Measurements from ENCODE around the gene PPP1R16B.
"Not testable (repeated sequence)": the region's sequence is repeated elsewhere in the genome, so short reads cannot be mapped to it uniquely, and the experiment has no call there.

Gene PPP1R16B

GRCh38 chr20:38776363-38776762, 29.1 kb upstream of the PPP1R16B start:
- no peak for DNase-seq
- CTCF ChIA-PET, result no interaction called here
- Mint-ChIP-seq H3K9me3 (peaks cover 7% of the 10 kb centered on the region), H3K36me3 (peaks cover 33% of the 10 kb centered on the region), H3K4me1 (peaks cover 9% of the 10 kb centered on the region), H3K4me3 (no peak overlapping the region), H3K27me3 (no peaks in the 10 kb centered on the region), H3K27ac (no peak overlapping the region)

GRCh38 chr20:38779247-38780097, 26.0 kb upstream of the PPP1R16B start:
- peaks cover 9% of the 10 kb centered on the region for H3K36me3 Mint-ChIP-seq
- H3K4me1 Mint-ChIP-seq, result peaks cover 9% of the 10 kb centered on the region
- CTCF ChIA-PET, result interaction anchor here (0.7 kb wide), 1 partner anchor 26 kb away, joined by 4 read pairs; the partner anchor contains the start of gene PPP1R16B
- no peaks in the 10 kb centered on the region for H3K27me3 Mint-ChIP-seq
- H3K27ac Mint-ChIP-seq, result no peak overlapping the region
- no peak overlapping the region for H3K4me3 Mint-ChIP-seq
- no peaks in the 10 kb centered on the region for H3K9me3 Mint-ChIP-seq
- no peak for DNase-seq

- H3K36me3 Mint-ChIP-seq, result no peaks in the 10 kb centered on the region
- CTCF ChIA-PET, result no interaction called here
- H3K27ac Mint-ChIP-seq, result no peak overlapping the region
- no peaks in the 10 kb centered on the region for H3K9me3 Mint-ChIP-seq
- H3K4me1 Mint-ChIP-seq, result peaks cover 8% of the 10 kb centered on the region
- no peak overlapping the region for H3K4me3 Mint-ChIP-seq
- no peaks in the 10 kb centered on the region for H3K27me3 Mint-ChIP-seq
- no peak for DNase-seq
These were observed 23.2 kb upstream of the PPP1R16B start for GRCh38 chr20:38782275-38782674.

GRCh38 chr20:38787870-38788269, 17.6 kb upstream of the PPP1R16B start:
- H3K4me3 Mint-ChIP-seq, result no peak overlapping the region
- H3K9me3 Mint-ChIP-seq, result no peaks in the 10 kb centered on the region
- CTCF ChIA-PET, result interaction anchor here (1.4 kb wide), 1 partner anchor 107 kb away, joined by 3 read pairs; no protein-coding TSS in a partner anchor
- peaks cover 3% of the 10 kb centered on the region for H3K36me3 Mint-ChIP-seq
- DNase-seq, result no peak
- no peaks in the 10 kb centered on the region for H3K27me3 Mint-ChIP-seq
- H3K27ac Mint-ChIP-seq, result no peak overlapping the region
- H3K4me1 Mint-ChIP-seq, result peaks cover 5% of the 10 kb centered on the region

DNA sequence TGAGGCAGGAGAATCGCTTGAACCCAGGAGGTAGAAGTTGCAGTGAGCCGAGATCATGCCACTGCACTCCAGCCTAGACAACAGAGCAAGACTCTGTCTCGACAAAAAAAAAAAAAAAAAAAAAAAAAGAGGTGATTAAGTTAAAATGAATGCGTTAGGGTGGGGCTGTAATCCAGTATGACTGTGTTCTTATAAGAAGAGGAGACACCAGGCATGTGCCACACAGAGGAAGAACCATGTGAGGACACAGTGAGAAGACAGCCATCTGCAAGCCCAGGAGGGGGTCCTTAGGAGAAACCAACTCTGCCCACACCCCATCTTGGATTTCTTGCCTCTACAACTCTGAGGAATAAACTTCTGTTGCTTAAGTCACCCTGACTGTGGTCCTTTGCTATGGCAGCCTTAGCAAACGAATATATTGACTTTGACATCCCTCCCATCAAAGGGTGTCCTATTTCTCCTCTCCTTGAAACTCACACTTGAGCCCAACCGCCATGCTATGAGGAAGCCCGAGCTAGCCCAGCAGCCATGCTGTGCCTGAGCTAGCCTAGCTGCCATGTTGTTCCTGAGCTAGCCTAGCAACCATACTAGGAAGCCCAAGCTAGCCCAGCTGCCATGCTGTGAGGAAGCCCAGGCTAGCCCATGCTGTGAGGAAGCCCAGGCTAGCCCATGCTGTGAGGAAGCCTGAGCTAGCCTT, 15.8 kb upstream of the PPP1R16B start:
- no peak overlapping the region for H3K27ac Mint-ChIP-seq
- no peak overlapping the region for H3K4me3 Mint-ChIP-seq
- no peaks in the 10 kb centered on the region for H3K9me3 Mint-ChIP-seq
- peaks cover 11% of the 10 kb centered on the region for H3K4me1 Mint-ChIP-seq
- H3K36me3 Mint-ChIP-seq, result peaks cover 3% of the 10 kb centered on the region
- CTCF ChIA-PET, result interaction anchor here (0.8 to 1.7 kb wide), 6 partner anchors 9 to 57 kb away, joined by 3 to 5 read pairs (median 4); no protein-coding TSS in a partner anchor
- H3K27me3 Mint-ChIP-seq, result no peaks in the 10 kb centered on the region
- DNase-seq, result no peak

- Mint-ChIP-seq H3K36me3 (peaks cover 3% of the 10 kb centered on the region), H3K27ac (no peak overlapping the region), H3K4me1 (peaks cover 13% of the 10 kb centered on the region), H3K4me3 (no peak overlapping the region), H3K9me3 (no peaks in the 10 kb centered on the region), H3K27me3 (peaks cover under 1% of the 10 kb centered on the region)
- DNase-seq, result no peak
- CTCF ChIA-PET, result interaction anchor here (0.8 to 1.7 kb wide), 8 partner anchors 8 to 143 kb away, joined by 3 to 5 read pairs (median 3); partner anchors contain the start of gene PPP1R16B
These were observed 15.1 kb upstream of the PPP1R16B start for GRCh38 chr20:38790200-38791053.

GRCh38 chr20:38791291-38791690, 14.2 kb upstream of the PPP1R16B start:
- Mint-ChIP-seq H3K4me1 (peaks cover 13% of the 10 kb centered on the region), H3K9me3 (no peaks in the 10 kb centered on the region), H3K27ac (no peak overlapping the region), H3K4me3 (no peak overlapping the region), H3K27me3 (peaks cover 4% of the 10 kb centered on the region), H3K36me3 (peaks cover 3% of the 10 kb centered on the region)
- no peak for DNase-seq
- CTCF ChIA-PET, result interaction anchor here (0.9 to 1.7 kb wide), 5 partner anchors 11 to 143 kb away, joined by 3 to 5 read pairs (median 3); partner anchors contain the start of gene PPP1R16B

GRCh38 chr20:38791940-38792339, 13.6 kb upstream of the PPP1R16B start:
- CTCF ChIA-PET, result interaction anchor here (1.4 kb wide), 2 partner anchors 14 to 22 kb away, joined by 3 read pairs; partner anchors contain the start of gene PPP1R16B
- no peak for DNase-seq
- Mint-ChIP-seq H3K9me3 (peaks cover under 1% of the 10 kb centered on the region), H3K4me1 (peaks cover 13% of the 10 kb centered on the region), H3K4me3 (no peak overlapping the region), H3K27me3 (peaks cover 4% of the 10 kb centered on the region), H3K27ac (no peak overlapping the region), H3K36me3 (peaks cover 3% of the 10 kb centered on the region)

DNA sequence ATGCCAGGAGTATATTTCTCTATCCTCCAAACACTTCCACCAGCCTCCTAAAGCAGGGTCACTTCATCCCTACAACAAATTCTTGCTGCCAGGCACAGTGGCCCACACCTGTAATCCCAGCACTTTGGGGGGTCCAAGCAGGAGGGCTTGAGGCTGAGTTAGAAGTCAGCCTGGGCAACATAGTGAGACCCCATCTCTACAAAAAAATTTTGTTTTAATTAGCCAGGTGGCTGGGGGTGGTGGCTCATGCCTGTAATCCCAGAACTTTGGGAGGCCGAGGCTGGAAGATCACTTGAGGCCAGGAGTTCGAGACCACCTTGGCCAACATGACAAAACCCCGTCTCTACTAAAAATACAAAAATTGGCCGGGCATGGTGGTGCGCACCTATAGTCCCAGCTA, 11.4 kb upstream of the PPP1R16B start:
- H3K27ac Mint-ChIP-seq, H3K27me3 Mint-ChIP-seq, DNase-seq, H3K4me3 Mint-ChIP-seq, CTCF ChIA-PET: not testable (repeated sequence)
- Mint-ChIP-seq H3K4me1 (peaks cover 26% of the 10 kb centered on the region), H3K36me3 (peaks cover 13% of the 10 kb centered on the region), H3K9me3 (peaks cover 12% of the 10 kb centered on the region)

- CTCF ChIA-PET, result interaction anchor here (1.1 kb wide), 1 partner anchor 8 kb away, joined by 4 read pairs; no protein-coding TSS in a partner anchor
- Mint-ChIP-seq H3K27ac (no peak overlapping the region), H3K4me3 (no peak overlapping the region), H3K4me1 (peaks cover 50% of the 10 kb centered on the region), H3K9me3 (peaks cover 16% of the 10 kb centered on the region), H3K27me3 (peaks cover 8% of the 10 kb centered on the region), H3K36me3 (peaks cover 16% of the 10 kb centered on the region)
- DNase-seq, result no peak
These were observed 7.2 kb upstream of the PPP1R16B start for GRCh38 chr20:38798266-38798665.

- Mint-ChIP-seq H3K9me3 (peaks cover 16% of the 10 kb centered on the region), H3K4me3 (no peak overlapping the region), H3K27ac (peak overlapping the region; percentile 82), H3K27me3 (peaks cover 8% of the 10 kb centered on the region), H3K4me1 (peaks cover 54% of the 10 kb centered on the region), H3K36me3 (peaks cover 19% of the 10 kb centered on the region)
- CTCF ChIA-PET, result interaction anchor here (0.9 to 1.5 kb wide), 3 partner anchors 9 to 93 kb away, joined by 3 to 4 read pairs (median 4); no protein-coding TSS in a partner anchor
- no peak for DNase-seq
These were observed 6.3 kb upstream of the PPP1R16B start for GRCh38 chr20:38799203-38799602.

DNA sequence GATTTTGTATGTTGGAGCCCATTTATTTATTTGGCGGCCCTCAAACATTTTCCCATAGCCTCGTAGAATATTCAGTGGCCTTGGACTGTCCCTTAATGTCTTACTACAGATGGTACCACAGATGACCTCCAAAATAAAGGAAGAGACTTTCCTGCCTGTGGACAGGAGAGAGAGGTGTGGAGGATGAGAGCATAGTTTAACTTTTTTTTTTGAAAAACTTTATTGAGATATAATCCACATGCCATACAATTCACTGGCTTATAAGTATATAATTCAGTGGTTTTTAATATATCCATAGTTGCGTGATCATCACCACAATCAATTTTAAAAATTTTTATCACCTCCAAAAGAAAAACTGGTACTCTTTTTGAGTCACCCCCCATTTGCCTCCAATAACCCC, 4.6 kb upstream of the PPP1R16B start:
- H3K4me3 Mint-ChIP-seq, result no peak overlapping the region
- H3K4me1 Mint-ChIP-seq, result peaks cover 61% of the 10 kb centered on the region
- peaks cover 16% of the 10 kb centered on the region for H3K9me3 Mint-ChIP-seq
- peaks cover 21% of the 10 kb centered on the region for H3K36me3 Mint-ChIP-seq
- CTCF ChIA-PET, result no interaction called here
- H3K27me3 Mint-ChIP-seq, result peaks cover 8% of the 10 kb centered on the region
- no peak for DNase-seq
- peak overlapping the region; percentile 65 for H3K27ac Mint-ChIP-seq

- DNase-seq, result no peak
- Mint-ChIP-seq H3K36me3 (peaks cover 32% of the 10 kb centered on the region), H3K4me1 (peaks cover 68% of the 10 kb centered on the region), H3K9me3 (peaks cover 2% of the 10 kb centered on the region), H3K4me3 (peak overlapping the region; percentile 87), H3K27me3 (peaks cover 4% of the 10 kb centered on the region), H3K27ac (peak overlapping the region; percentile 99)
- CTCF ChIA-PET, result interaction anchor here (0.7 to 0.9 kb wide), 2 partner anchors 14 to 52 kb away, joined by 5 read pairs; no protein-coding TSS in a partner anchor
These were observed 1.3 kb upstream of the PPP1R16B start for GRCh38 chr20:38804221-38804620.
